Upper lobe of left lung (tissue), 6 donors: Measurements from ENCODE around the gene LAGE3. TPM values are rescaled to one million over a fixed set of nuclear protein-coding genes. Genes with fewer than 3 reads are reported as not detected.

Experiments
- ATAC-seq, 2 donors: fragments of 200-7000 bp; cut with Tn5 transposase; one replicate each; pipeline ENCODE4 v1.9.1; 2022; ENCODE audit warnings: mild to moderate bottlenecking in 2 of 2, moderate library complexity in 2 of 2; ENCODE audit not compliant: low FRiP score in 2 of 2
- DNase-seq, 2 donors: peaks; one replicate each; pipeline ENCODE4 v3.0.0-alpha.2; 2019 to 2020
- H3K27ac ChIP-seq, 4 donors: fragments of 200-600 bp; sonication (generic); one replicate each; pipeline ENCODE4 v1.5.1; 2016 to 2019
- H3K27me3 ChIP-seq, 4 donors: fragments of 200-600 bp; sonication (generic); one replicate each; pipeline ENCODE4 v1.5.1; 2017 to 2019
- H3K36me3 ChIP-seq, 4 donors: fragments of 200-600 bp; sonication (generic); one replicate each; pipeline ENCODE4 v1.5.1; 2016 to 2019
- H3K4me1 ChIP-seq, 4 donors: fragments of 200-600 bp; sonication (generic); one replicate each; pipeline ENCODE4 v1.5.1; 2018 to 2019
- H3K4me3 ChIP-seq, 4 donors: fragments of 200-600 bp; sonication (generic); one replicate each; pipeline ENCODE4 v1.5.1; 2017 to 2019; ENCODE audit warnings: mild to moderate bottlenecking in 2 of 4, moderate library complexity in 1 of 4
- H3K9me3 ChIP-seq, 4 donors: fragments of 200-600 bp; sonication (generic); one replicate each; pipeline ENCODE4 v1.5.1; 2018 to 2019
- CTCF ChIP-seq, 6 experiments: fragments of 450-650 bp in 4 of 6; fragments of 200-600 bp in 2 of 6; sonication (generic) in 2 of 6; IDR thresholded peaks; one replicate each; pipeline ENCODE4 v1.5.1; 2016 to 2019; ENCODE audit warnings: antibody characterized with exemption in 6 of 6
- EP300 ChIP-seq, 4 donors: sonication (generic); formaldehyde crosslinking; IDR thresholded peaks; one replicate each; pipeline ENCODE4 v1.5.1; 2017; ENCODE audit warnings: antibody characterized with exemption in 4 of 4, control low read depth in 2 of 4
- POLR2A ChIP-seq, 4 donors: fragments of 450-650 bp; IDR thresholded peaks; one replicate each; pipeline ENCODE4 v1.5.1; 2016 to 2017; ENCODE audit warnings: antibody characterized with exemption in 4 of 4, mild to moderate bottlenecking in 2 of 4
- POLR2AphosphoS5 ChIP-seq, 2 donors: sonication (generic); formaldehyde crosslinking; IDR thresholded peaks; one replicate each; pipeline ENCODE4 v1.5.1; 2017; ENCODE audit warnings: antibody characterized with exemption in 2 of 2
- WGBS, 2 donors: methylation state at CpG; one replicate each; pipeline ENCODE4 v1.1.5; 2017 to 2018; 5-methylcytosine and 5-hydroxymethylcytosine counted together
- total RNA-seq, 6 donors: library from RNA; depleted of rRNA in 4 of 6; stranded (reverse); fragments of >200 nt in 4 of 6; gene quantifications; one replicate each; pipeline versions ENCODE4 v1.1.0 to v1.2.1, GENCODE V29; 2016 to 2021
- donor health status: DM: no; HTN: no; CAD: no; lungs with moderate emphysema.
- donor health status: DM: no; HTN: yes; CAD: no; lungs with severe emphysema.

Gene LAGE3
- total RNA-seq, 6 donors from 2014 or later, result 16.6 to 25.4 (median 20.2) TPM

- Histone ChIP-seq H3K4me3 (peak overlapping the region in 1 of 4 donors; percentile 67), H3K27me3 (no peaks in the 10 kb centered on the region), H3K36me3 (peaks cover 0 to 18% (median 3%) of the 10 kb centered on the region in 4 donors), H3K27ac (no peak overlapping the region), H3K9me3 (no peaks in the 10 kb centered on the region), H3K4me1 (peaks cover 0 to 7% (median 4%) of the 10 kb centered on the region in 4 donors)
- 84% methylated on average over 14 of the region's 14 CpGs; no CpG with 5 or more reads in 1 of the 2 donors for WGBS, 2 donors
- DNase-seq (no peak), ATAC-seq (no peak)
- no peak for TF ChIP-seq POLR2A (IDR thresholded peaks at IDR 0.05)
- no peak for TF ChIP-seq POLR2AphosphoS5 (IDR thresholded peaks at IDR 0.05)
- no peak for TF ChIP-seq EP300 (IDR thresholded peaks at IDR 0.05)
Observed at GRCh38 chrX:154459832-154460231, 19.2 kb downstream of the LAGE3 start.

- Histone ChIP-seq H3K4me3 (peak overlapping the region; percentile 12 to 67 (median 64)), H3K27ac (peak overlapping the region in 3 of 4 donors; percentile 49 to 74 (median 69)), H3K4me1 (peaks cover 0 to 7% (median 4%) of the 10 kb centered on the region in 4 donors), H3K9me3 (no peaks in the 10 kb centered on the region), H3K36me3 (peaks cover 0 to 13% (median 3%) of the 10 kb centered on the region in 4 donors), H3K27me3 (no peaks in the 10 kb centered on the region)
- ATAC-seq, result peak; percentile 38 to 64
- DNase-seq, result peak in 1 of 2 donors; percentile 56
- 50 to 78% methylated on average over 2 to 15 of the region's 15 CpGs for WGBS, 2 donors
- TF ChIP-seq CTCF (IDR thresholded peaks at IDR 0.05), result no peak
- no peak for TF ChIP-seq POLR2AphosphoS5 (IDR thresholded peaks at IDR 0.05)
- TF ChIP-seq EP300 (IDR thresholded peaks at IDR 0.05), result no peak
- TF ChIP-seq POLR2A (IDR thresholded peaks at IDR 0.05), result no peak
Observed at GRCh38 chrX:154458954-154459778, 19.9 kb downstream of the LAGE3 start.

GRCh38 chrX:154458116-154458953, 20.7 kb downstream of the LAGE3 start, which contains the start of gene PLXNA3:
Gene PLXNA3 (plus strand): TSS chrX:154458281. CDS start chrX:154460184, 1,903 bp downstream.
- no peaks in the 10 kb centered on the region for H3K27me3 ChIP-seq

GRCh38 chrX:154457491-154458115, 21.5 kb downstream of the LAGE3 start:
- no peaks in the 10 kb centered on the region for H3K27me3 ChIP-seq
- H3K27ac ChIP-seq, result peak overlapping the region in 2 of 4 donors; percentile 69 to 74
- WGBS, 2 donors, result 13 to 42% methylated on average over 20 to 47 of the region's 65 CpGs
- H3K9me3 ChIP-seq, result no peaks in the 10 kb centered on the region
- ATAC-seq (peak in 1 of 2 donors; percentile 81), DNase-seq (peak; percentile 66 to 92)
- peaks cover 0 to 5% (median 1%) of the 10 kb centered on the region in 4 donors for H3K36me3 ChIP-seq
- peaks cover 0 to 7% (median 4%) of the 10 kb centered on the region in 4 donors for H3K4me1 ChIP-seq
- TF ChIP-seq POLR2AphosphoS5 (IDR thresholded peaks at IDR 0.05), result no peak
- peak overlapping the region; percentile 22 to 67 (median 64) for H3K4me3 ChIP-seq

More at GRCh38 chrX:154458116-154458953, 20.7 kb downstream of the LAGE3 start, which contains the start of gene PLXNA3:
- TF ChIP-seq CTCF (IDR thresholded peaks at IDR 0.05), result no peak
- no peak for TF ChIP-seq EP300 (IDR thresholded peaks at IDR 0.05)
- peak in 1 of 2 donors; percentile 32 for TF ChIP-seq POLR2AphosphoS5 (IDR thresholded peaks at IDR 0.05)
- TF ChIP-seq POLR2A (IDR thresholded peaks at IDR 0.05), result peak in 2 of 4 donors; percentile 48 to 78
- Histone ChIP-seq H3K9me3 (no peaks in the 10 kb centered on the region), H3K36me3 (peaks cover 0 to 5% (median 0%) of the 10 kb centered on the region in 4 donors), H3K4me1 (peaks cover 0 to 7% (median 4%) of the 10 kb centered on the region in 4 donors), H3K27ac (peak within 1 kb of the TSS in 3 of 4 donors; percentile 49 to 74 (median 69)), H3K4me3 (peak within 1 kb of the TSS; percentile 22 to 67 (median 64))
- DNase-seq, result peak in 1 of 2 donors; percentile 94
- 70% methylated on average over 31 of the region's 88 CpGs; no CpG with 5 or more reads in 1 of the 2 donors for WGBS, 2 donors
- peak in 1 of 2 donors; percentile 93 for ATAC-seq

- Histone ChIP-seq H3K27ac (no peak overlapping the region), H3K36me3 (peaks cover 0 to 39% (median 21%) of the 10 kb centered on the region in 4 donors), H3K4me3 (no peak overlapping the region), H3K4me1 (no peaks in the 10 kb centered on the region), H3K9me3 (no peaks in the 10 kb centered on the region), H3K27me3 (no peaks in the 10 kb centered on the region)
- ATAC-seq, result no peak
- no peak for DNase-seq
- TF ChIP-seq CTCF (IDR thresholded peaks at IDR 0.05) (no peak), POLR2AphosphoS5 (IDR thresholded peaks at IDR 0.05) (no peak), EP300 (IDR thresholded peaks at IDR 0.05) (no peak), POLR2A (IDR thresholded peaks at IDR 0.05) (no peak)
- 91 to 96% methylated on average over 8 to 9 of the region's 9 CpGs for WGBS, 2 donors
Observed at GRCh38 chrX:154452823-154453222, 26.3 kb downstream of the LAGE3 start.
